NCI-H1092 (cell line): ENCODE data around the gene ARHGAP15.
A peak's percentile ranks its signal among the peaks of the same experiment; 100 is the strongest.

Experiments
- DNase-seq: peaks from one replicate; lab custom pipeline; 2025; lab: John Stamatoyannopoulos, UW

The ARHGAP15 gene

DNA sequence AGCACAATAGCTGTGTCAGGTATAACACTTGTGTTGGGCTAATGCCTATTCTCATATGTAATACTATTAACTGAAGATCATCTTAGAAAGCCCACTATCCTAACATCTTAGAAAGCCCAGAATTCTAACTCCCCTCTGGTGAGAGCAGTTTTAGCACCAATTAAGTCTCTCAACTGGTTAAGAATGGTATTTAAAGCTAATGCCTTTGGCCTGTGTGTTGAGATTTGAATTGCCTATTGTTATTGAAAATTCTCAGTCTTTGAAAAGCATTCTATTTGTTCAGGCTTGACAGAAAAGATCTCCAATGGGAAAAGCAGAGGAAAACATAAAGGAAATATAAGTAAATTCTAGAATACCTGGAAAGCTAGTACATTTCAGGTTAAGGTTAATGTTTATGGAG lies 352.5 kb downstream of the ARHGAP15 start:
- no peak for DNase-seq

DNA sequence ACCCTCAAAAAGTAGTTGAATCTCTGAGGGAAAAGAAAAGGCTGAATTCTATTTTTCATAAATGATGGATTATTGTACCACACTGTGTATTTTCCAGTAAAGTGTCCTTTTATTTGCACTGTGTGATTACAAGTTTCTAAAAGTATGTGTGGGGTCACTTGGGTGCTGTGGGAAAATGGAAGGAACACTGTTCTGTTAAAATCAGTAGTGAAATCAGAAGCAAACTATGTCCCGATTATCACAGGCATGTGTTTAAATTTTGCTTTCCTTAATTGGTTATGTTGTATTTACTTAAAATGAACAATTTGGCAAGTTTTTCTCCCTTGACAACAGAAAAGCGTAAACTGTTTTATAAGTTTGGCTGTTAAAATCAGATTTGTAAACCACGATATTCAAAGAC lies 353.1 kb downstream of the ARHGAP15 start:
- no peak for DNase-seq

DNA sequence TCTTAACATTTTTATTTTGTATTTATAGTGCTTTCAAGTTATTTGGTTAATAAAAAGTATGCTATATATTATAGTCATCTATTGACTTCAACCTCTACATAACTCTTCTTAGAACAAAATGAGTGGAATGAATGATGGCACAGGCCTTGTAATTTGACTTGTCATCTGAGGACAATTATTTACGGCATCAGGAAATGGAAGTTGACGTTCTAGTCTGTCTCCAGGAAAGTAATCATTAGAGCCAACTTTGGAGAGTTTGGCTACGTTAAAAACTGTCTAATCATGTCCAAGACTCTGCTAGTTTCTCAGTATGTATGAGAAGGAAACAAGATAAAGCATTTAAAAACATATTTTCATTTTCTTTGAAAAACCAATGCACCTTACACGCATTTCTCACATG lies 353.6 kb downstream of the ARHGAP15 start:
- no peak for DNase-seq

GRCh38 chr2:143486976-143487375 lies 357.8 kb downstream of the ARHGAP15 start:
- DNase-seq = no peak

DNA sequence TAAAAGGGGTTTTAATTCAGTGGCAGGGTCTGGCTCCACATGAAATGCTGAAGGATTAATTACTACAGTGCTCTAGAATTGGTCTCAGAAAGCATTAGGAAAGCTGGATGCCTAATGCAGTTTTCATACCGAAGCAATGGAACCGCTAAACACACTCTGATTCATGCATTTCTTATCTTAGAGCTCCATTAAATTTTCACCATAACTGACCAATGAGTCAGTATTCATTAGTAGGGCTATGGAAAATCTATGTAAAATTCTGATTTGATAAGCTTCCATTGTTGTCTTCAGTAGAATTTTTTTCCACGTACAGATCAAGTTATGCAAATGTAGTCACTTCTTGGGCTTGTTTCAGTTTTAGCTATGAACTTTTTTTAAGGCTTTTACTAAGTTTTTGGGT lies 359.9 kb downstream of the ARHGAP15 start:
- no peak for DNase-seq

- DNase-seq = no peak
Observed at GRCh38 chr2:143491131-143491530, 361.9 kb downstream of the ARHGAP15 start.

GRCh38 chr2:143493339-143493738 lies 364.1 kb downstream of the ARHGAP15 start:
- DNase-seq = no peak

DNA sequence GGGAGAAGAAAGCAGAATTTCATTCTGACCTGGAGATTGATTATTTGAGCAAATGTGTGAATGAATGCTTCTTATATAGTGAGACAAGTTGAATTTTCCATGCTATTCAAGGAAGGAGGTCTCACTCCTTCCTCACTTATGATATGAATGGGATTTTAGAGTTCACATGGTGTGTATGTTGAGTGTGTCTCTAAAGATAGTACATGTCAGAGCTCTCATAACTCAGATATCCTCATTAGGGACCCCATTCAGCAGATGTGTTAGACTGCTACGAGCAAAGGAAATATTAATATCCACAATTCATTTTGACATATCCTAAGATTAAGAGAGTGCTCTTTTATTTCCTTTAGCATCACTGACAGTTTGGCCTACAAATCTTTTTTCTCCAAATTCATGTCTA lies 368.5 kb downstream of the ARHGAP15 start:
- DNase-seq = no peak

DNA sequence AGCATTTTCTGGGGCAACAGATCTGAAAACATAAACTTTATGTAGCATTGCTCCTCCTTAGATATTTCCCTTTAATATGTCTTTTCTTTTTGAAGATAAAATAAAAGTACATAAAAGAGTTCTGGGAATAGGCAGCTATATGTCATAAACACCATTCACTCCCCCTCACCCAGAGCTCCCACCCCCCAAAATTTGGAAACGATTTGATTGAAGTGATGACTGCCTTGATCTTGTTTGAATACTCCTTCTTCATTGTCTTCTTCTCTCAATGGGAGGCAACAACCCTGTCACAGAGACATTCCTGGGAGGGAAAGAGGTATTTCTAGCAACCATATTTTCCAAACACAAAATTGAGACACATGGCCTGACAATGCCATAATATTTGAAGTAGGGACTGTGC lies 369.3 kb downstream of the ARHGAP15 start:
- DNase-seq = no peak

- no peak for DNase-seq
Observed at GRCh38 chr2:143499061-143499460, 369.8 kb downstream of the ARHGAP15 start.

DNA sequence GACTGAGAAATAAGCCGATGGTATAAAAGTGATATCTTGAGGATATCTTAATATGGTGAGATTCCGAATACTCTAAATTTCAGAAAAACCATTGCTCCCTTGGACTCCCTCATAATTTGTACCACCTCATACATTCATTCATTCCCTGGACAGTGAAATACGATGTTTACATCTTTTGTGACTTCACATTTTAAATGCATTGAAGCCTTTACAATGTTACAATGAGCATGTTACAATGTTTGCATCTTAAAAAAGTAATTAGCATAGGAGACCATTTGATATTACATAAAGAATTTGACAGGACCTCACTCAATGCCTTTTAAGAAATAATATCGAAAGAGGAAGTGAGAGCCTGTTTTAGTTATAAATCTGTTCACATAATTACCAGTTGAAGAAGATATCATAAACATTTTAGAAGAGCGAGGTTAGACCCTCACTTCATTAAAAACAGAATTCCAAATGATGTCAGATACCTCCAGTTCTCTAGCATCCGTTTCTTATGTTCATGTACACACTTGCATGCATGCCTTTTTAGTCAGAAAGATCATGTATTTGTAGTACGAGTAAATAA lies 372.0 kb downstream of the ARHGAP15 start:
- DNase-seq = no peak

- no peak for DNase-seq
Observed at GRCh38 chr2:143503280-143503679, 374.1 kb downstream of the ARHGAP15 start.

GRCh38 chr2:143504397-143504796 lies 375.2 kb downstream of the ARHGAP15 start:
- DNase-seq = no peak

- DNase-seq = no peak
Observed at GRCh38 chr2:143505542-143505941, 376.3 kb downstream of the ARHGAP15 start.

GRCh38 chr2:143513081-143513480 lies 383.9 kb downstream of the ARHGAP15 start:
- DNase-seq = peak; percentile 3

GRCh38 chr2:143514413-143514812 lies 385.2 kb downstream of the ARHGAP15 start:
- DNase-seq = no peak

DNA sequence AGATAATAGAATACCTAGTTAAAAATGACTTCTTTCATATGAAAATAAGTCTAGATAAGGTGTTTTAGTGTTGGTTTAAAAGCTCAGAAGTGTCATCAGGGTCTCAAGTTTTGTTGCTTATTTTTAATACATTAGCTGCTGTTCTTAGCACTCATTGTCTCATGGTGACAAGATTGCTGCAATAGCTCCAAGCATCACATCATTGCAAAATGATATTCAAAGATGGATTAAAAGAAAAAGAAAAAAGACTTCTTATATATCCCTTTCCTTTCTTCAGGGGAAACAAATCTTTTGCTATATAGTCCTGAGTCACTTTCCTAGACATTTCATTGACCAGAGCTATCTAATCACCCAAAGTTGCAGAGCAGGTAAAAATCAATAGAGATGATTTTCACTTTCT lies 386.1 kb downstream of the ARHGAP15 start:
- no peak for DNase-seq

DNA sequence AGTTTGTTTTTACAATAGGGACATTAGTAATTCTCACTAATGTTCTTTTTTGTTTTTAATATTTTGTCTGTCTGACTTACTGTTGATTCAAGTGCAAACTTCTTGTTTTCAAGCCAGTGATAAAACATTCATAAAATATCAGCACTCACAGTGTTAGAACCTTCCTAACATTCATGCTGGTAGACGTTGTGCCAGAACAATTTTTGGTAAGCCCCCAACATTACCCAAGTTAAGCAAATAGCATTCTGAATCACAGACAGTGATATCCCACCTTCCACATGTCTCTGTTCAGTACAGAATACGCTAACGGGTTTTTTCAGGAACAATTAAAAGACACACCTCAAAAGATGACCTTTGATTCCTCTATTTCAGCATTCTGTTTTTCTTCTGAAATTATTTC lies 390.3 kb downstream of the ARHGAP15 start:
- no peak for DNase-seq

DNA sequence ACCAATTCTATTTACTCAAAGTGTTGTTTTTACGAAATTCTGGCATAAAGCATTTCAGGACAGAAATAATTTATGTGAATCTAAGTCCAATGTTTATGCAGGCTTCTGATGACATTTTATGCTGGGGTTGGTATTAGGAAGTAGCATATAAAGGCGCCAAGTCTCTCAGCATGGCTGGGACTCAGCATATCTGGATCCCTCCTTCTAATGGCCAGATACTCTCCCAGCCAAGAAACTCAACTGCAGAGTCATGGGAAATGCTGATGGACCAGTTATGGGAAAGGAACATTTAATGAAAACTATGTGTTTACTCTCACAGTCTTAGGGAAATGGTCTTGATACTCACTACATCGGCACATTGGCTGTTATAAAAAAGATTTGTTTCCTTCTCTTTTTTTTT lies 392.2 kb downstream of the ARHGAP15 start:
- DNase-seq = no peak

DNA sequence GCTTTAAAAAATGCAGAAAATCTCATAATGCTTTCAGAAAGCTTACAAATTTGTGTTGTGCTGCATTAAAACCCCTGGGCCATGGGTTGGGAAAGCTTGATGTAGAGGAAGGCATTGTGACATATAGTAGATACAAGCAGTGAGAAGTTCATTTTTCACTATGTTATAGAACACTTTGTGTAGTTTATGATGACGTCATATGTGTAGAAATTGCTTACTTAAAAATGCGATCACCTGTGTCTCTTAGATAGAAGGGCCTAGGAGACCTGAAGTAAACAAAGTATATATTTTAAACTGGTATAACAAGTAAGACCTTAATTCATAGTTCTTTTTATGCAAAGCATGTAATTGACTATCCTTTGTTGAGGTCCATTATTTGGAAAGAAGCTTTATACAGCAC lies 393.5 kb downstream of the ARHGAP15 start:
- no peak for DNase-seq

- DNase-seq = no peak
Observed at GRCh38 chr2:143524119-143524553, 394.9 kb downstream of the ARHGAP15 start.

- DNase-seq = no peak
Observed at GRCh38 chr2:143524559-143525401, 395.6 kb downstream of the ARHGAP15 start.

- no peak for DNase-seq
Observed at GRCh38 chr2:143525402-143525860, 396.2 kb downstream of the ARHGAP15 start.

DNA sequence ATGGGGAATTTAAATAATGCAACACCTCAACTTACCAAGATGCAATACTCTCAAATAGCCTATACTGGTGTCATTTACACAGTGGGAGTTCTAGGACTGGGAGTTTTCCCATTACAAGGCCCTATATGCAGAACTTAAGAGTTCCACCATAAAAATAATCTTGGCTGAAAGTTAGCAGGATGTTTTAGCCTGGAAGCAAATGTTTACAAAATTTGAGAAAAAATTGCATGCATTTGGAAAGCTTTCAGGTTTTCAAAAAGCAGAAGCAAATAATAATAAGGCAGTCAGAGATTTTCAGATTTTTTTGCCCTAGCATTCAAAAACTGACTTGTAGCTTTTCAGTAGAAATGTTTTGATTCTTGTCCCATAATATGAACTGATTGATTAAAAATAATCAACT lies 397.3 kb downstream of the ARHGAP15 start:
- DNase-seq = no peak
